ENCODE measurements around the gene TMEM242.
"Not testable (repeated sequence)": the region's sequence is repeated elsewhere in the genome, so short reads cannot be mapped to it uniquely, and the experiment has no call there.

Gene TMEM242
- total RNA-seq = 15.4 to 15.5 reads per million in 2 experiments

- peak; percentile 66 for DNase-seq (ENCODE audit: low read depth)
Measured at GRCh38 chr6:157323255-157323965, at the start of gene TMEM242. Gene TMEM242 (minus strand): TSS chr6:157323519. CDS start chr6:157323499, 20 bp downstream.

GRCh38 chr6:157372501-157373280, 49.4 kb upstream of the TMEM242 start:
- no peak for DNase-seq (ENCODE audit: low read depth)

GRCh38 chr6:157370755-157371154, 47.4 kb upstream of the TMEM242 start:
- DNase-seq (ENCODE audit: low read depth) = no peak

GRCh38 chr6:157368359-157369049, 45.2 kb upstream of the TMEM242 start:
- DNase-seq (ENCODE audit: low read depth) = no peak

GRCh38 chr6:157366648-157367047, 43.3 kb upstream of the TMEM242 start:
- DNase-seq (ENCODE audit: low read depth) = no peak

GRCh38 chr6:157364705-157365104, 41.4 kb upstream of the TMEM242 start:
- no peak for DNase-seq (ENCODE audit: low read depth)

- DNase-seq (ENCODE audit: low read depth) = no peak
Measured at GRCh38 chr6:157361886-157362285, 38.6 kb upstream of the TMEM242 start.

GRCh38 chr6:157358287-157358686, 35.0 kb upstream of the TMEM242 start:
- no peak for DNase-seq (ENCODE audit: low read depth)

- no peak for DNase-seq (ENCODE audit: low read depth)
Measured at GRCh38 chr6:157346373-157346772, 23.1 kb upstream of the TMEM242 start.

GRCh38 chr6:157343732-157344131, 20.4 kb upstream of the TMEM242 start:
- no peak for DNase-seq (ENCODE audit: low read depth)

GRCh38 chr6:157339432-157339831, 16.1 kb upstream of the TMEM242 start:
- DNase-seq (ENCODE audit: low read depth) = no peak

- DNase-seq (ENCODE audit: low read depth) = no peak
Measured at GRCh38 chr6:157337751-157338150, 14.4 kb upstream of the TMEM242 start.

GRCh38 chr6:157337276-157337675, 14.0 kb upstream of the TMEM242 start:
- not testable (repeated sequence) for DNase-seq (ENCODE audit: low read depth)

- DNase-seq (ENCODE audit: low read depth) = no peak
Measured at GRCh38 chr6:157335829-157336228, 12.5 kb upstream of the TMEM242 start.

- no peak for DNase-seq (ENCODE audit: low read depth)
Measured at GRCh38 chr6:157333956-157334355, 10.6 kb upstream of the TMEM242 start.

- DNase-seq (ENCODE audit: low read depth) = no peak
Measured at GRCh38 chr6:157333537-157333936, 10.2 kb upstream of the TMEM242 start.

GRCh38 chr6:157332813-157333212, 9.5 kb upstream of the TMEM242 start:
- no peak for DNase-seq (ENCODE audit: low read depth)

GRCh38 chr6:157330831-157331230, 7.5 kb upstream of the TMEM242 start:
- DNase-seq (ENCODE audit: low read depth) = no peak

- DNase-seq (ENCODE audit: low read depth) = no peak
Measured at GRCh38 chr6:157329829-157330228, 6.5 kb upstream of the TMEM242 start.

GRCh38 chr6:157328108-157328692, 4.9 kb upstream of the TMEM242 start:
- no peak for DNase-seq (ENCODE audit: low read depth)

GRCh38 chr6:157326979-157327378, 3.7 kb upstream of the TMEM242 start:
- no peak for DNase-seq (ENCODE audit: low read depth)

- DNase-seq (ENCODE audit: low read depth) = no peak
Measured at GRCh38 chr6:157325069-157325805, 1.9 kb upstream of the TMEM242 start.

Data from T follicular helper cell (primary cell).